Measurements from ENCODE around the gene KRTAP4-5. TPM values are rescaled to one million over a fixed set of nuclear protein-coding genes. Genes with fewer than 3 reads are reported as not detected.

KRTAP4-5 gene
- total RNA-seq, 1 experiment from 2014 or later = not detected

- no peak overlapping the region for H3K4me3 Mint-ChIP-seq (ENCODE audit: unreplicated experiment)
- no TSS peak for BruUV-seq (replicated peaks)
- peaks cover 24% of the 10 kb centered on the region for H3K4me1 Mint-ChIP-seq (ENCODE audit: low read depth, unreplicated experiment)
- intact Hi-C loops (cut with micrococcal nuclease; ENCODE audit: unreplicated experiment) = no loop called here
- Histone ChIP-seq H3K9me3 (no peaks in the 10 kb centered on the region), H3K4me1 (peaks cover 8% of the 10 kb centered on the region), H3K27me3 (replicated peaks; ENCODE audit: control insufficient read depth, insufficient read depth, low read length) (no peaks in the 10 kb centered on the region), H3K36me3 (ENCODE audit: control insufficient read depth, insufficient read depth, low read length) (no peaks in the 10 kb centered on the region), H3K4me3 (ENCODE audit: low read depth, low read length) (no peak overlapping the region)
- no peak for DNase-seq
- no peak for TF ChIP-seq CTCF (IDR thresholded peaks at IDR 0.05; ENCODE audit: insufficient read depth in 1 of 2, low read depth in 1 of 2, low read length in 1 of 2, severe bottlenecking in 1 of 2, unreplicated experiment in 1 of 2)
- POLR2A ChIA-PET = no interaction called here
- H3K27me3 Mint-ChIP-seq (ENCODE audit: insufficient read depth, unreplicated experiment) = no peaks in the 10 kb centered on the region
- CTCF ChIA-PET = no interaction called here
- H3K36me3 Mint-ChIP-seq (ENCODE audit: insufficient read depth, unreplicated experiment) = no peaks in the 10 kb centered on the region
- H3K27ac Mint-ChIP-seq (ENCODE audit: unreplicated experiment) = no peak overlapping the region
- no peaks in the 10 kb centered on the region for H3K9me3 Mint-ChIP-seq (ENCODE audit: unreplicated experiment)
Observed at GRCh38 chr17:41186872-41187271, 37.2 kb upstream of the KRTAP4-5 start.

GRCh38 chr17:41185001-41185400 is 35.4 kb upstream of the KRTAP4-5 start:
- H3K4me3 Mint-ChIP-seq (ENCODE audit: unreplicated experiment) = no peak overlapping the region
- no peaks in the 10 kb centered on the region for H3K27me3 Mint-ChIP-seq (ENCODE audit: insufficient read depth, unreplicated experiment)
- H3K36me3 Mint-ChIP-seq (ENCODE audit: insufficient read depth, unreplicated experiment) = no peaks in the 10 kb centered on the region
- Histone ChIP-seq H3K4me3 (ENCODE audit: low read depth, low read length) (no peak overlapping the region), H3K4me1 (peaks cover 15% of the 10 kb centered on the region), H3K9me3 (no peaks in the 10 kb centered on the region), H3K27me3 (replicated peaks; ENCODE audit: control insufficient read depth, insufficient read depth, low read length) (no peaks in the 10 kb centered on the region), H3K36me3 (ENCODE audit: control insufficient read depth, insufficient read depth, low read length) (no peaks in the 10 kb centered on the region)
- POLR2A ChIA-PET = interaction anchor here (0.6 kb wide), 1 partner anchor 126 kb away, joined by 5 read pairs; no protein-coding TSS in a partner anchor
- H3K4me1 Mint-ChIP-seq (ENCODE audit: low read depth, unreplicated experiment) = peaks cover 24% of the 10 kb centered on the region
- CTCF ChIA-PET = no interaction called here
- no TSS peak for BruUV-seq (replicated peaks)
- intact Hi-C loops (cut with micrococcal nuclease; ENCODE audit: unreplicated experiment) = no loop called here
- TF ChIP-seq CTCF (IDR thresholded peaks at IDR 0.05; ENCODE audit: insufficient read depth in 1 of 2, low read depth in 1 of 2, low read length in 1 of 2, severe bottlenecking in 1 of 2, unreplicated experiment in 1 of 2) = no peak
- H3K9me3 Mint-ChIP-seq (ENCODE audit: unreplicated experiment) = no peaks in the 10 kb centered on the region
- H3K27ac Mint-ChIP-seq (ENCODE audit: unreplicated experiment) = no peak overlapping the region
- no peak for DNase-seq

DNA sequence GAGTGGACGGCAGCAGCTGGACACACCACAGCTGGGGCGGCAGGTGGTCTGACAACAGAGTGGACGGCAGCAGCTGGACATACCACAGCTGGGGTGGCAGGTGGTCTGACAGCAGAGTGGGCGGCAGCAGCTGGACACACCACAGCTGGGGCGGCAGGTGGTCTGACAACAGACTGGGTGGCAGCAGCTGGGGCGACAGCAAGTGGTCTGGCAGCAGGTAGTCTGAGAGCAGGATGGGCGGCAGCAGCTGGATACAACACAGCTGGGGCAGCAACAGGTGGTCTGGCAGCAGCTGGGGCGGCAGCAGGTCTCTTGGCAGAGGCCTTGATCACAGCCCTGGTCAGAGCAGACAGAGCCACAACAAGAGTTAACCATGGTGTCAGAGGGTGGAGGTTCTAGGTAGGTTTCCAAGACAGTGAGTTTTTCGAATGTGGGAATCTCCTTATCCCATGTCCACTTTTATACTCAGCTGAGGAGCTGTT is 34.9 kb upstream of the KRTAP4-5 start, which contains the start of gene KRTAP4-1:
TSS of gene KRTAP4-1 (minus strand) at position 432 of the 482 bp plus-strand sequence. CDS start at position 375, 57 bp downstream.
- intact Hi-C loops (cut with micrococcal nuclease; ENCODE audit: unreplicated experiment) = no loop called here
- TF ChIP-seq CTCF (IDR thresholded peaks at IDR 0.05; ENCODE audit: insufficient read depth in 1 of 2, low read depth in 1 of 2, low read length in 1 of 2, severe bottlenecking in 1 of 2, unreplicated experiment in 1 of 2) = no peak
- Mint-ChIP-seq H3K27me3 (ENCODE audit: insufficient read depth, unreplicated experiment) (no peaks in the 10 kb centered on the region), H3K9me3 (ENCODE audit: unreplicated experiment) (no peaks in the 10 kb centered on the region), H3K4me1 (ENCODE audit: low read depth, unreplicated experiment) (peaks cover 24% of the 10 kb centered on the region), H3K27ac (ENCODE audit: unreplicated experiment) (no peak within 1 kb of the TSS), H3K4me3 (ENCODE audit: unreplicated experiment) (no peak within 1 kb of the TSS), H3K36me3 (ENCODE audit: insufficient read depth, unreplicated experiment) (no peaks in the 10 kb centered on the region)
- Histone ChIP-seq H3K4me3 (ENCODE audit: low read depth, low read length) (no peak within 1 kb of the TSS), H3K36me3 (ENCODE audit: control insufficient read depth, insufficient read depth, low read length) (no peaks in the 10 kb centered on the region), H3K4me1 (peaks cover 15% of the 10 kb centered on the region), H3K27me3 (replicated peaks; ENCODE audit: control insufficient read depth, insufficient read depth, low read length) (no peaks in the 10 kb centered on the region), H3K9me3 (no peaks in the 10 kb centered on the region)
- ChIA-PET CTCF (no interaction called here), POLR2A (interaction anchor here (0.6 kb wide), 1 partner anchor 126 kb away, joined by 5 read pairs; no protein-coding TSS in a partner anchor)
- no TSS peak for BruUV-seq (replicated peaks)
- no peak for DNase-seq
